Activated effector memory CD4-positive, alpha-beta T cell treated with Interleukin-2 at 50 U/mL for 16 hours (primary cell): ENCODE results near the gene FBXL17.

Source experiments
- DNase-seq: peaks from one replicate; pipeline ENCODE4 v3.0.0-alpha.2; 2020

Gene FBXL17

GRCh38 chr5:108078882-108079281 lies 303.0 kb downstream of the FBXL17 start:
- DNase-seq, result no peak

GRCh38 chr5:108078345-108078744 lies 303.6 kb downstream of the FBXL17 start:
- no peak for DNase-seq

DNA sequence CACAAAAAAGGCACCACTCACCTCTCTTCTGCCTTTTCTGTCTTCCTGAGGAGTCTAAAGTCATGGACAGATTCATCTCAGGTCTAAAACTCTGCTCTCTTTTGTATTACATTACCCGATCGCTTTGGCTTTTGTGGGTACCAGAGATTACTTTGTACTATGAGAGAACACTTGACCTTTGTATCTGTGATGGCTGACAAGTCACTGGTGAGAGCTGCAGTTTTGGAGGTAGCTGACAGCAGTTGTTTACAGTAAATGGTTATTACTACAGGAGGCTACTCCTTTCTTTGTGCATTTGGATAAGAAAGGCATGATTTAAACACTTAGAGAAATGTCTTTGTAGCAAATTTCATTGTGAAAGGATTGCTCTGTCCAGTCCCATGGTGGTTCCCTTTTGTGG lies 307.3 kb downstream of the FBXL17 start:
- no peak for DNase-seq

GRCh38 chr5:108064302-108064701 lies 317.6 kb downstream of the FBXL17 start:
- DNase-seq, result no peak

GRCh38 chr5:108061941-108062340 lies 320.0 kb downstream of the FBXL17 start:
- DNase-seq, result no peak

GRCh38 chr5:108060340-108060739 lies 321.6 kb downstream of the FBXL17 start:
- no peak for DNase-seq

- no peak for DNase-seq
Observed at GRCh38 chr5:108059334-108059733, 322.6 kb downstream of the FBXL17 start.

- no peak for DNase-seq
Observed at GRCh38 chr5:108054349-108054748, 327.5 kb downstream of the FBXL17 start.

- no peak for DNase-seq
Observed at GRCh38 chr5:108046955-108047670, 334.8 kb downstream of the FBXL17 start.

- no peak for DNase-seq
Observed at GRCh38 chr5:108036482-108036881, 345.4 kb downstream of the FBXL17 start.

DNA sequence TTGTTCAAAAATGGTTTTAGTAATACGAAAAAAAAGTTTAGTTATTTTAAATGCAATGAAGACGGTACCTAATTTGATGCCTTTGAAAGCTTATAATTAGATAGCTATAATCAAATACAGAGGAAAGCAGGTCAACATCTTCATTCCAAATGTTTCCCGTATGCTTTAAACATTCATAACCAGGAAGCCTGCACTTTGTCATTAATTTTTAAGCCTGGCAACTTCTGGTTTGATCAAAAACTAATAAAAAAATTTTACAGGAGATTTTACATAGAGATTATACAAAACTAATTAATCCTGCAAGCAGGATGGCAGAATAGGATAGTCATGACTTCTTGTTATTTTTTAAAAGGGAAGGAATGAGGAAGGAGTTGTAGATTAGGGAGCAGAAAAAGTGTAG lies 353.0 kb downstream of the FBXL17 start:
- no peak for DNase-seq

DNA sequence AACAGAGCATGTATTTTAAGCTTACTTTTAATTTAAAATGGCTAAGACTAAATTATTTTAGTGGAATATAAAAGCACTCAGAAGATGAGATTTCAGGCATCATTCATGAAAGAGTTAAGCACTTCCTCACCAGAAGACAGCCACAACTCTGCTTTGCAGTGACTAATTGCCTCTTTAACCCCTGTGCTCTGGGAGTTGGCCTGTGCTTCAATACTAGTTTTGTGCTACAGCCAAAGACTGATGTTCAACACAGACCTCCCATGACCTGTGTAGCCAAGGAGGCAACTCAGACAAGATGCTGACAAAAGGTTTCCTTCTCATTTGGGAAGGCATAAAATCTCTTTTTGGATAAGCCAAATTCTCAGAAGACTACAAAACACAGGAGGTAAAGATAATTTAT lies 353.5 kb downstream of the FBXL17 start:
- no peak for DNase-seq

GRCh38 chr5:108025957-108026356 lies 355.9 kb downstream of the FBXL17 start:
- no peak for DNase-seq

DNA sequence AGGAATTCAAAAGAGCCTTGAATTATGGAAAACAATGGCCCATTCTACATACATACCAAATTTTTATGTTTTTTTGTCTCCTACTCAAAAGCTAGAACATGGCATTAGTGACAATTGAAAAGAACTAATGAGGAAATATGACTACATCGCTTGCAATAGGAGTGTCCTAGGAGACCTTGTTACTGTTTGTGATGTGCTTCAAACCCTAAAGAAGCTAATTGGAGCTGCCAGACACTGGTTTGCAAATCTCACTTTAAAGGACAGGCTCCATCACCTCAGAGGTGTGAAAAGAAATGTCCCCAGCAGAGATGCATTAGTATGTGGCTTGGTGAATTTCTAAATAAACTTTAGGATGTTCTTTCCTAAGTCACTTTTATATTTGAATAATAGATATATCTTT lies 356.9 kb downstream of the FBXL17 start:
- DNase-seq, result no peak

DNA sequence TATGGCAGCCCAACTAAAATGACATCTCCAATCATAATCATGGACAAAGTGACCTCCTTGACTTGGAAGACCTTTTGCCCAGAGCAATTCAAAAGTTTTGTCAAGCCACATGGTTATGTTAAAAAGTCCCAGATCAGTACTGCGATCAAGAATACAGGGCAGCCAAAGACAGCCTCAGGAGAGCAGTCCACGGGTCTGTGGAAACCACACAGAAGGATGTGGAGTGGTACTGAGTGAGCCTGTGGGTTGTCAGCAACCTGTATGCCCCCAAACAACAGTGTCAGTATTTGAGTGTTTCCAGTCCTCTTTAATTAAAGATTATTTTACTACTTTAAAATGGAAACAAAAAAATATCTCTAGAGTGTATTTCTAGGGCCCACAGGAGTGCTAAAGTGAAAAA lies 365.8 kb downstream of the FBXL17 start:
- DNase-seq, result no peak

- no peak for DNase-seq
Observed at GRCh38 chr5:108006791-108007190, 375.1 kb downstream of the FBXL17 start.

- DNase-seq, result no peak
Observed at GRCh38 chr5:108003178-108003577, 378.7 kb downstream of the FBXL17 start.

DNA sequence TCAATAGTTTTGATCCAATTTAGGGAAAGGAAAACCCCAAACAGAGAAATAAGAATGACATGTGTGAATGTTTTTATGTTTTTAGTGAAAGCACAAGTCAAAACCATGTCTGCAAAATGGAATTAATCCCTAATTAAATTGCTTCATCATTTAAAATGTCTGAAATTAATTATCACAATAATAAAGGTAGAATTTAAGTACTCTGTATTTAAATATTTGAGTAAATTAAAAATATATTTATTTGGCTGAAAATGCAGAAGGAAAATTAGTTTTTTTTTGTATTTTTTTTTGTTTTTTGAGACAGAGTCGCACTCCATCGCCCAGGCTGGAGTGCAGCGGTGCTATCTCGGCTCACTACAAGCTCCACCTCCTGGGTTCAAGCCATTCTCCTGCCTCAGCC lies 380.7 kb downstream of the FBXL17 start:
- no peak for DNase-seq

GRCh38 chr5:107997338-107997980 lies 384.4 kb downstream of the FBXL17 start:
- DNase-seq, result no peak

- DNase-seq, result no peak
Observed at GRCh38 chr5:107993341-107993740, 388.6 kb downstream of the FBXL17 start.

GRCh38 chr5:107990881-107991810 lies 390.8 kb downstream of the FBXL17 start:
- no peak for DNase-seq

- no peak for DNase-seq
Observed at GRCh38 chr5:107985144-107985543, 396.8 kb downstream of the FBXL17 start.

GRCh38 chr5:107982703-107983425 lies 399.0 kb downstream of the FBXL17 start:
- no peak for DNase-seq
